ENCODE data around the gene CAMSAP1.

DNA sequence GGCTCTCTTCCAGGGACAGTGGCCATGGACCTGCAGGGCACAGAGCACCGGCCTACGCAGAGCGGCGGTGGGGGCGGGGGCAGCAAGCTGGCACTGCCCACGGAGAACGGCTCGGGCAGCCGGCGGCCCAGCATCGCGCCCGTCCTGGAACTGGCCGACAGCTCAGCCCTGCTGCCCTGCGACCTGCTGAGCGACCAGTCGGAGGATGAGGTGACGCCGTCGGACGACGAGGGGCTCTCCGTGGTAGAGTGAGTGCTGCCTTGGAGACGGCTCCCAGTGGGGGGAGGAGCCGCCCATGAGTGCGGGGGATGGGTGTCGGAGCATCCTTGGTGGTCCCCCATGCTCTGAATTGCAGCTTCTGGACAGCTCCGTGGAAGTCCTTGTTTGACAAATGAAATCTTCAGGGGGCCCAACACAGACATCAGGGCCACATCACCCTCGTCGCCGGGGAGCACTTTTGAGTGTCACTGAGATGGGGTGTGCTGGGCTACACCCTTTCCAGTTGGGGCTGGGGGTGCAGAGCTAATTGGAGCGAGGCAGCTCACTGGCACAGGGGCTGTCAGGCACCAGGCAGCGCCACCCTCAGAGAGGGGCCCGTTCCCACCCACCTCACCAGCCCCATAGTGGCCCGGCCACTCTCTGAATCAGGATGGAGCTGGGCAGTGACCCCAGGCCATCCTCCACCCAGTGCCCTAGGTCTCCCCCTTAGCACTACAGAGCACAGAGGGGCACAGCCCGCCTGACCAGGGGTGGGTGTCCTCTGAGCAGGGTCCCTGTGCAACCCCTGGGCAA is 134.4 kb downstream of the CAMSAP1 start:
- TF ChIP-seq CTCF (IDR thresholded peaks at IDR 0.05; ENCODE audit: low read depth, low read length) (no peak), EZH2phosphoT487 (IDR thresholded peaks at IDR 0.05; ENCODE audit: low read depth) (no peak)

Measured in OCI-LY3 (cell line).